Spleen (tissue), 11 donors: ENCODE results near the gene DNAJB2. TPM values are rescaled to one million over a fixed set of nuclear protein-coding genes. Genes with fewer than 3 reads are reported as not detected.

Experiments used
- DNase-seq: peaks from one replicate; pipeline ENCODE4 v3.0.0-alpha.2; 2020
- H3K27ac ChIP-seq, 8 donors: fragments of 200-600 bp; sonication (generic) in 7 of 8; 1 replicate in 4 of 8; 2 replicates in 4 of 8; pipeline versions ENCODE4 v1.5.0 to v1.8.0; 2016 to 2021; ENCODE audit warnings: inconsistent platforms in 4 of 8, mild to moderate bottlenecking in 4 of 8, moderate library complexity in 1 of 8
- H3K27me3 ChIP-seq, 7 donors: fragments of 200-600 bp; sonication (generic) in 6 of 7; replicated peaks in 1 of 7; 1 replicate in 4 of 7; 2 replicates in 3 of 7; pipeline versions ENCODE4 v1.5.0 to v1.8.0; 2016 to 2021; ENCODE audit warnings: inconsistent platforms in 3 of 7, mild to moderate bottlenecking in 1 of 7
- H3K36me3 ChIP-seq, 6 donors: fragments of 200-600 bp; sonication (generic) in 5 of 6; 1 replicate in 4 of 6; 2 replicates in 2 of 6; pipeline versions ENCODE4 v1.5.0 to v1.8.0; 2016 to 2021; ENCODE audit warnings: inconsistent platforms in 2 of 6
- H3K4me1 ChIP-seq, 6 donors: fragments of 200-600 bp; sonication (generic) in 5 of 6; 1 replicate in 3 of 6; 2 replicates in 3 of 6; pipeline versions ENCODE4 v1.5.0 to v1.8.0; 2016 to 2021; ENCODE audit warnings: inconsistent platforms in 3 of 6
- H3K4me3 ChIP-seq, 8 donors: fragments of 200-600 bp; sonication (generic) in 7 of 8; 1 replicate in 4 of 8; 2 replicates in 4 of 8; pipeline versions ENCODE4 v1.5.0 to v1.8.0; 2016 to 2021; ENCODE audit warnings: inconsistent platforms in 4 of 8, mild to moderate bottlenecking in 4 of 8, moderate library complexity in 2 of 8
- H3K9me3 ChIP-seq, 8 donors: fragments of 200-600 bp; sonication (generic) in 7 of 8; 1 replicate in 4 of 8; 2 replicates in 4 of 8; pipeline versions ENCODE4 v1.5.0 to v1.8.0; 2016 to 2021; ENCODE audit warnings: inconsistent platforms in 4 of 8
- CTCF ChIP-seq, 11 experiments: fragments of 200-600 bp in 7 of 11; fragments of 450-650 bp in 4 of 11; sonication (generic) in 4 of 11; IDR thresholded peaks in 8 of 11; conservative IDR thresholded peaks in 3 of 11; 1 replicate in 7 of 11; 2 replicates in 4 of 11; pipeline versions ENCODE4 v1.4.0 to v1.8.0; 2016 to 2021; ENCODE audit warnings: antibody characterized with exemption in 11 of 11, inconsistent platforms in 4 of 11, mild to moderate bottlenecking in 1 of 11
- POLR2A ChIP-seq, 3 donors: fragments of 450-650 bp; IDR thresholded peaks; one replicate each; pipeline ENCODE4 v1.5.1; 2017; ENCODE audit warnings: antibody characterized with exemption in 3 of 3, mild to moderate bottlenecking in 1 of 3
- POLR2AphosphoS5 ChIP-seq, 3 donors: sonication (generic); formaldehyde crosslinking; IDR thresholded peaks; one replicate each; pipeline ENCODE4 v1.5.1; 2017; ENCODE audit warnings: antibody characterized with exemption in 3 of 3
- WGBS, 5 donors: extraction: QIAGEN DNeasy Blood & Tissue Kit in 3 of 5; methylation state at CpG; one replicate each; pipeline versions ENCODE4 v1.1.5 to v1.1.7; 2013 to 2018; 5-methylcytosine and 5-hydroxymethylcytosine counted together
- intact Hi-C: fragments of 100-400 bp; cut with DNase I; formaldehyde crosslinking; loops from one replicate; pipeline ENCODE4 v1.15.0; 2023; ENCODE audit warnings: low total_unique reads
- polyA plus RNA-seq, 3 donors: library from polyadenylated mRNA; stranded (reverse); fragments of 200-250 nt; gene quantifications; one replicate each; pipeline ENCODE4 v1.2.1, GENCODE V29; 2013
- total RNA-seq, 7 donors: library from RNA; depleted of rRNA in 3 of 7; stranded (reverse); fragments of >200 nt in 3 of 7; fragmentation: NEBNext Ultra II Directional in 4 of 7; extraction: Animal tissue kit (Norgen Biotek cat#: 25700) in 4 of 7; gene quantifications; one replicate each; pipeline versions ENCODE4 v1.1.0 to v1.2.1, GENCODE V29; 2016 to 2021
- donor health status: healthy with polysubstance abuse.
- donor health status: DM: no; HTN: no; CAD: no; lungs with moderate emphysema.
- donor health status: DM: no; HTN: no; CAD: no.
- donor health status: Bipolar disorder and iron deficiency.
- donor health status: healthy.
- donor health status: DM: no; HTN: no; CAD: no.
- donor health status: DM: yes; HTN: yes; CAD: no.

The DNAJB2 gene
- total and polyA plus RNA-seq, 10 donors, result 31.4 to 67.2 (median 53.6) TPM

GRCh38 chr2:219280651-219281050 is 1.5 kb downstream of the DNAJB2 start:
- H3K36me3 ChIP-seq, result peaks cover 0 to 54% (median 46%) of the 10 kb centered on the region in 6 donors

DNA sequence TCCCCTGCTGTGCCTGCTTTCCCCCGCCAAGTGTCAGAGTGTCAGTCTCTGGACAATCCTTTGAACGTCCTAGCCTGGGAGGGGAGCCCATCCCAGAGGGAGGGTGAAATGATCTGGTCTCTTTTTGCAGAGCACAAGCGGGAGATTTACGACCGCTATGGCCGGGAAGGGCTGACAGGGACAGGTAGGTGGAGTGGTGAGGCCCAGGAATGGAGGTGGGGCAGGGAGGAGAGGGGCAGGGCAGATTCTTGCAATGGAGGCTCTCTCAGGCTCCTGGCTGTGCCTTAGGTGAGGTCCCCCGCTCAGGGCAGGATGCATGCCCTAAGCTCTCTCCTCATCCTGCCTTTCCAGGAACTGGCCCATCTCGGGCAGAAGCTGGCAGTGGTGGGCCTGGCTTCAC is 2.4 kb downstream of the DNAJB2 start:
- Histone ChIP-seq H3K27me3 (no peaks in the 10 kb centered on the region), H3K9me3 (no peaks in the 10 kb centered on the region), H3K36me3 (peaks cover 0 to 63% (median 49%) of the 10 kb centered on the region in 6 donors), H3K27ac (peak overlapping the region in 4 of 8 donors; percentile 2 to 99 (median 32)), H3K4me1 (peaks cover 26 to 88% (median 53%) of the 10 kb centered on the region in 6 donors), H3K4me3 (no peak overlapping the region)
- TF ChIP-seq CTCF (IDR thresholded peaks at IDR 0.05 in 8 of 11, conservative IDR thresholded peaks at IDR 0.05 in 3 of 11), result no peak
- TF ChIP-seq POLR2A (IDR thresholded peaks at IDR 0.05), result no peak
- no peak for TF ChIP-seq POLR2AphosphoS5 (IDR thresholded peaks at IDR 0.05)
- peak; percentile 72 for DNase-seq
- intact Hi-C loops, result no loop called here
- WGBS, 5 donors, result 84 to 96% (median 92%) methylated on average over 8 of the region's 8 CpGs

More at GRCh38 chr2:219280651-219281050, 1.5 kb downstream of the DNAJB2 start:
- no peaks in the 10 kb centered on the region for H3K9me3 ChIP-seq
- H3K4me3 ChIP-seq, result peak overlapping the region in 1 of 8 donors; percentile 78
- H3K27ac ChIP-seq, result peak overlapping the region in 5 of 8 donors; percentile 19 to 99 (median 99)
- H3K27me3 ChIP-seq, result no peaks in the 10 kb centered on the region
- H3K4me1 ChIP-seq, result peaks cover 26 to 80% (median 48%) of the 10 kb centered on the region in 6 donors
- intact Hi-C loops, result no loop called here
- TF ChIP-seq CTCF (IDR thresholded peaks at IDR 0.05 in 8 of 11, conservative IDR thresholded peaks at IDR 0.05 in 3 of 11), result no peak
- TF ChIP-seq POLR2A (IDR thresholded peaks at IDR 0.05), result no peak
- TF ChIP-seq POLR2AphosphoS5 (IDR thresholded peaks at IDR 0.05), result no peak
- 82 to 89% (median 86%) methylated on average over 4 of the region's 4 CpGs for WGBS, 5 donors
- no peak for DNase-seq

- H3K27ac ChIP-seq, result peak overlapping the region in 6 of 8 donors; percentile 20 to 99 (median 50)
- DNase-seq, result no peak
- peaks cover 0 to 67% (median 49%) of the 10 kb centered on the region in 6 donors for H3K36me3 ChIP-seq
- intact Hi-C loops, result no loop called here
- peaks cover 26 to 85% (median 50%) of the 10 kb centered on the region in 6 donors for H3K4me1 ChIP-seq
- whole genome bisulfite sequencing, 5 donors, result 85 to 93% (median 90%) methylated on average over 5 of the region's 5 CpGs
- no peaks in the 10 kb centered on the region for H3K9me3 ChIP-seq
- no peaks in the 10 kb centered on the region for H3K27me3 ChIP-seq
- H3K4me3 ChIP-seq, result no peak overlapping the region
- TF ChIP-seq POLR2AphosphoS5 (IDR thresholded peaks at IDR 0.05) (no peak), POLR2A (IDR thresholded peaks at IDR 0.05) (no peak), CTCF (IDR thresholded peaks at IDR 0.05 in 8 of 11, conservative IDR thresholded peaks at IDR 0.05 in 3 of 11) (no peak)
These were observed 3.2 kb downstream of the DNAJB2 start for GRCh38 chr2:219282375-219282774.

GRCh38 chr2:219282943-219283581 is 3.9 kb downstream of the DNAJB2 start:
- Histone ChIP-seq H3K36me3 (peaks cover 0 to 67% (median 49%) of the 10 kb centered on the region in 6 donors), H3K27ac (peak overlapping the region in 6 of 8 donors; percentile 20 to 58 (median 44)), H3K9me3 (no peaks in the 10 kb centered on the region), H3K4me1 (peaks cover 20 to 78% (median 43%) of the 10 kb centered on the region in 6 donors), H3K27me3 (no peaks in the 10 kb centered on the region), H3K4me3 (no peak overlapping the region)
- no peak for DNase-seq
- 87 to 94% (median 90%) methylated on average over 16 to 17 of the region's 17 CpGs for WGBS, 5 donors
- TF ChIP-seq POLR2AphosphoS5 (IDR thresholded peaks at IDR 0.05) (peak in 1 of 3 donors; percentile 40), CTCF (IDR thresholded peaks at IDR 0.05 in 8 of 11, conservative IDR thresholded peaks at IDR 0.05 in 3 of 11) (no peak), POLR2A (IDR thresholded peaks at IDR 0.05) (no peak)
- intact Hi-C loops, result no loop called here
